Measurements from ENCODE around the gene PFKL. TPM values are rescaled to one million over a fixed set of nuclear protein-coding genes. Genes with fewer than 3 reads are reported as not detected.

The PFKL gene
- total and polyA plus RNA-seq, 2 of the 8 experiments (the other 6 are each of a cell fraction or from before 2014, with no cell fraction given), result 80.2 to 82.3 TPM

DNA sequence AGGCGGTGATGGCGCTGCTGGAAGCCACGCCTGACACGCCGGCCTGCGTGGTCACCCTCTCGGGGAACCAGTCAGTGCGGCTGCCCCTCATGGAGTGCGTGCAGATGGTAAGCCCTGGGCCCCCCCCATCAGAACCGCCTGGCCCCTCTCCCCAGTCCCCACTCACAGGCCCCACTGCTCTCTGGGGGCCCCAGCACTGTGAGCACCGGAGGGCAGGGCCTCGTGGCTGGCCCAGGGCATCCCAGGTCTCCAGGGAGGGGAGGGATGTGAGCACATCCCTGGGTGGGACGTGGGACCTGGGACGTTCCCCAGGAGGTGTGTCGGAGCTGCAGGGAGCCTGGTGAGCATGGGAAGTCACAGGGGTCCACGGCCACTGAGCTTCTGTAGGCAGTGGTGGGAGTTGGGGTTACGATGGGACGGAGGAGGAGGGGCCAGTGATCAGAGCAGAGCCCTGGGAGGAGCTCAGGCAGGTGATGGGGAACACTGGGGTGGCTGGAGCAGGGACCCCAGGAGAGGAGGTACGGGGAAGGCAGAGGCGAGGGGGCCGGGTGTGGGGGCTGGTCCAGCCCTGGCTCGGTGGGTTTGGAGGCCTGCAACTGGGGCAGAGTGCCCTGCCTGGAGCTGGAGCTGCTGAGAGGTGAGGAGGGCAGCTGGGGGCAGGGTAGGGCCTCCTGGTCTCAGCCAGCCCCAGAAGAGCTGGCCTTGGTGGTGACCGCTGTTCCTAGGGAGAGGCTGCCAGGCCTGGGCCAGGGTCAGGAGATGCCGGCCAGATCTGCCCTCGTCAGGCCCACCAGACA, 18.8 kb downstream of the PFKL start:
- ChIA-PET POLR2A (ENCODE audit: partially characterized antibody) (interaction anchor here (0.6 to 1.8 kb wide), 5 partner anchors 8 to 19 kb away, joined by 3 to 8 read pairs (median 3); no protein-coding TSS in a partner anchor), CTCF (ENCODE audit: partially characterized antibody) (interaction anchor here (0.6 to 1.7 kb wide), 5 partner anchors 11 to 165 kb away, joined by 3 to 6 read pairs (median 4); no protein-coding TSS in a partner anchor)
- no peaks in the 10 kb centered on the region for H3K79me1 ChIP-seq (ENCODE audit: low read depth, low read length)
- H3K27me3 ChIP-seq (replicated peaks in 1 of 4; ENCODE audit: control insufficient read depth in 3 of 4, extremely low read depth in 1 of 4, insufficient read depth in 3 of 4, low read length in 3 of 4), result no peaks in the 10 kb centered on the region
- H3K4me3 ChIP-seq (ENCODE audit: extremely low read depth in 1 of 4, insufficient read depth in 2 of 4, low read depth in 3 of 4, low read length in 4 of 4), result no peak overlapping the region
- no peak overlapping the region for H3K14ac ChIP-seq (ENCODE audit: insufficient read length)
- no peak overlapping the region for H2BK12ac ChIP-seq (ENCODE audit: low read depth, low read length)
- no peak overlapping the region for H3K18ac ChIP-seq (ENCODE audit: extremely low read depth, low read length)
- H4K91ac ChIP-seq (replicated peaks; ENCODE audit: insufficient read length, low read length), result no peak overlapping the region
- no peak overlapping the region for H2BK120ac ChIP-seq (replicated peaks; ENCODE audit: low read depth, low read length)
- no peak overlapping the region for H2BK15ac ChIP-seq (ENCODE audit: low read length)
- WGBS, 2 experiments (ENCODE audit: extremely low coverage in 1 of 2, insufficient coverage in 1 of 2, insufficient read length in 1 of 2, insufficient replicate concordance in 2 of 2, low coverage in 1 of 2, low lambda C conversion rate in 2 of 2, missing lambda C conversion rate in 1 of 2), result 91% methylated on average over 16 of the region's 25 CpGs; no CpG with 5 or more reads in 1 of the 2 experiments
- H3K4ac ChIP-seq (replicated peaks; ENCODE audit: insufficient read length, low read depth, low read length), result no peak overlapping the region
- H4K5ac ChIP-seq (ENCODE audit: insufficient read length, low read depth, low read length), result no peak overlapping the region
- H2AK5ac ChIP-seq (ENCODE audit: low read depth, low read length), result no peak overlapping the region
- no peak overlapping the region for H3K4me2 ChIP-seq (ENCODE audit: insufficient read depth in 1 of 2, low read depth in 2 of 2, low read length in 2 of 2)
- H3K36me3 ChIP-seq (ENCODE audit: control insufficient read depth in 2 of 4, insufficient read depth in 4 of 4, low read length in 3 of 4), result peaks cover 0 to 26% (median under 1%) of the 10 kb centered on the region in 4 experiments; a peak in 4 of 8 replicates
- no peaks in the 10 kb centered on the region for H3K79me2 ChIP-seq (ENCODE audit: control insufficient read depth in 1 of 2, insufficient read depth in 2 of 2, low read length in 2 of 2)
- H3K9ac ChIP-seq (replicated peaks in 1 of 4; ENCODE audit: extremely low read depth in 1 of 4, low read depth in 3 of 4, low read length in 3 of 4), result no peak overlapping the region
- H3K23ac ChIP-seq (ENCODE audit: insufficient read length), result no peak overlapping the region
- no peak overlapping the region for H2AFZ ChIP-seq (ENCODE audit: low read length)
- no peaks in the 10 kb centered on the region for H3K4me1 ChIP-seq (replicated peaks in 1 of 4; ENCODE audit: control insufficient read depth in 3 of 4, insufficient read depth in 4 of 4, low read length in 3 of 4)
- H4K20me1 ChIP-seq (replicated peaks in 1 of 2; ENCODE audit: control insufficient read depth in 1 of 2, insufficient read depth in 2 of 2, low read length in 2 of 2), result peaks cover 0 to 8% of the 10 kb centered on the region in 2 experiments
- no peaks in the 10 kb centered on the region for H3K23me2 ChIP-seq (ENCODE audit: low read depth, low read length)
- no peak overlapping the region for H3K56ac ChIP-seq (replicated peaks; ENCODE audit: insufficient read length, low read depth, low read length)
- DNase-seq (ENCODE audit: low read depth in 1 of 2, low spot score in 2 of 2) (no peak), FAIRE-seq (no peak)
- no peak overlapping the region for H3K27ac ChIP-seq (ENCODE audit: low read depth, low read length)
- no peaks in the 10 kb centered on the region for H3K9me3 ChIP-seq (ENCODE audit: insufficient read depth in 2 of 2, low read depth in 1 of 2, low read length in 1 of 2)
- H4K8ac ChIP-seq (ENCODE audit: extremely low read depth, insufficient read depth, low read length), result 0 out of 2 replicates have a peak overlapping the region, but pooled peaks have one; percentile 2
- no peak overlapping the region for H2BK20ac ChIP-seq (ENCODE audit: low read length)
- H2BK5ac ChIP-seq (ENCODE audit: low read depth, low read length), result peak overlapping the region; percentile 44; the same call in 1 of the 2 replicates
- TF ChIP-seq ASH2L (IDR thresholded peaks at IDR 0.05; ENCODE audit: low read length) (no peak), BACH1 (IDR thresholded peaks at IDR 0.05; ENCODE audit: low read length) (no peak), RFX5 (IDR thresholded peaks at IDR 0.05; ENCODE audit: borderline replicate concordance, low read depth, low read length) (no peak), KDM4A (IDR thresholded peaks at IDR 0.05; ENCODE audit: low read depth, low read length, severe bottlenecking) (no peak), KDM1A (IDR thresholded peaks at IDR 0.05; ENCODE audit: borderline replicate concordance, low read length) (no peak), CTBP2 (IDR thresholded peaks at IDR 0.05; ENCODE audit: borderline replicate concordance, insufficient read depth, insufficient read length, low read length) (no peak), RXRA (IDR thresholded peaks at IDR 0.05; ENCODE audit: insufficient read depth, low read depth, low read length) (no peak), TAF7 (optimal IDR thresholded peaks at IDR 0.05; ENCODE audit: borderline replicate concordance, low read depth, low read length) (no peak)
- TF ChIP-seq, protein P1, sequence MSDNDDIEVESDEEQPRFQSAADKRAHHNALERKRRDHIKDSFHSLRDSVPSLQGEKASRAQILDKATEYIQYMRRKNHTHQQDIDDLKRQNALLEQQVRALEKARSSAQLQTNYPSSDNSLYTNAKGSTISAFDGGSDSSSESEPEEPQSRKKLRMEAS (IDR thresholded peaks at IDR 0.05), result no peak
- TF ChIP-seq, protein P2, sequence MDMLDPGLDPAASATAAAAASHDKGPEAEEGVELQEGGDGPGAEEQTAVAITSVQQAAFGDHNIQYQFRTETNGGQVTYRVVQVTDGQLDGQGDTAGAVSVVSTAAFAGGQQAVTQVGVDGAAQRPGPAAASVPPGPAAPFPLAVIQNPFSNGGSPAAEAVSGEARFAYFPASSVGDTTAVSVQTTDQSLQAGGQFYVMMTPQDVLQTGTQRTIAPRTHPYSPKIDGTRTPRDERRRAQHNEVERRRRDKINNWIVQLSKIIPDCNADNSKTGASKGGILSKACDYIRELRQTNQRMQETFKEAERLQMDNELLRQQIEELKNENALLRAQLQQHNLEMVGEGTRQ (IDR thresholded peaks at IDR 0.05; ENCODE audit: low read length), result no peak

Measured in H1 (cell line).